HG03103 (cell line): ENCODE data around the gene PDZRN3.

Experiments
- ATAC-seq: cut with Tn5 transposase; IDR thresholded peaks from one replicate; pipeline ENCODE4 v1.9.1; 2021; ENCODE audit warnings: low read depth; ENCODE audit not compliant: unreplicated experiment

PDZRN3 gene

GRCh38 chr3:73624821-73625665, at the start of gene PDZRN3:
Gene PDZRN3 (minus strand): TSS chr3:73624941.
- no peak for ATAC-seq

- ATAC-seq, result no peak
Measured at GRCh38 chr3:73674280-73674679, 49.5 kb upstream of the PDZRN3 start.

GRCh38 chr3:73669260-73669659, 44.5 kb upstream of the PDZRN3 start:
- ATAC-seq, result no peak

- ATAC-seq, result no peak
Measured at GRCh38 chr3:73668391-73668790, 43.6 kb upstream of the PDZRN3 start.

GRCh38 chr3:73667889-73668288, 43.1 kb upstream of the PDZRN3 start:
- ATAC-seq, result no peak

- no peak for ATAC-seq
Measured at GRCh38 chr3:73665286-73665685, 40.5 kb upstream of the PDZRN3 start.

- no peak for ATAC-seq
Measured at GRCh38 chr3:73664389-73664788, 39.6 kb upstream of the PDZRN3 start.

GRCh38 chr3:73663495-73663894, 38.8 kb upstream of the PDZRN3 start:
- no peak for ATAC-seq

- ATAC-seq, result no peak
Measured at GRCh38 chr3:73661265-73661664, 36.5 kb upstream of the PDZRN3 start.

- ATAC-seq, result no peak
Measured at GRCh38 chr3:73658227-73658626, 33.5 kb upstream of the PDZRN3 start.

- ATAC-seq, result no peak
Measured at GRCh38 chr3:73657186-73657585, 32.4 kb upstream of the PDZRN3 start.

- no peak for ATAC-seq
Measured at GRCh38 chr3:73656241-73656890, 31.6 kb upstream of the PDZRN3 start.

GRCh38 chr3:73655197-73655596, 30.5 kb upstream of the PDZRN3 start:
- no peak for ATAC-seq

- no peak for ATAC-seq
Measured at GRCh38 chr3:73653877-73654276, 29.1 kb upstream of the PDZRN3 start.

GRCh38 chr3:73653351-73653750, 28.6 kb upstream of the PDZRN3 start:
- no peak for ATAC-seq

- no peak for ATAC-seq
Measured at GRCh38 chr3:73652896-73653295, 28.2 kb upstream of the PDZRN3 start.

GRCh38 chr3:73637042-73637441, 12.3 kb upstream of the PDZRN3 start:
- no peak for ATAC-seq

- ATAC-seq, result no peak
Measured at GRCh38 chr3:73635254-73635653, 10.5 kb upstream of the PDZRN3 start.

- no peak for ATAC-seq
Measured at GRCh38 chr3:73633916-73634344, 9.2 kb upstream of the PDZRN3 start.

GRCh38 chr3:73633453-73633852, 8.7 kb upstream of the PDZRN3 start:
- no peak for ATAC-seq

- ATAC-seq, result no peak
Measured at GRCh38 chr3:73626106-73626505, 1.4 kb upstream of the PDZRN3 start.
